SK-N-SH (cell line): ENCODE results near the gene PPP1R12A. TPM values are rescaled to one million over a fixed set of nuclear protein-coding genes. Genes with fewer than 3 reads are reported as not detected.

Source experiments
- CTCF ChIA-PET: fragments of 300-600, 350-600 bp; formaldehyde crosslinking; extraction: SDS; loops from one replicate; lab custom pipeline; 2021; lab: Yijun Ruan, JAX
- POLR2A ChIA-PET: fragments of 350-600 bp; sonication (Branson Sonifier 250); formaldehyde crosslinking; extraction: SDS; loops from one replicate; lab custom pipeline; 2020; ENCODE audit warnings: antibody characterized with exemption, inconsistent platforms; lab: Yijun Ruan, JAX
- DNase-seq: peaks from one replicate; pipeline ENCODE4 v3.0.0; 2012
- H2AFZ ChIP-seq: fragments of 200-600 bp; sonication (generic); 2 replicates; pipeline ENCODE4 v1.8.1; 2016; ENCODE audit warnings: antibody characterized with exemption, mild to moderate bottlenecking, low read depth
- H3F3A ChIP-seq: fragments of 200-600 bp; sonication (generic); replicated peaks from 2 replicates; pipeline ENCODE3; 2016; ENCODE audit warnings: antibody characterized with exemption, mild to moderate bottlenecking; ENCODE audit not compliant: insufficient read depth
- H3K27ac ChIP-seq, 2 experiments: fragments of 200-500 bp in 1 of 2; fragments of 200-600 bp in 1 of 2; sonication (Bioruptor generic) in 1 of 2; sonication (generic), shearing (Covaris generic) in 1 of 2; 2 replicates each; pipeline versions ENCODE4 v1.5.1 to v1.6.1; 2014 to 2016; ENCODE audit warnings: low read depth in 2 of 2, inconsistent platforms in 1 of 2, low read length in 1 of 2, mild to moderate bottlenecking in 1 of 2, mixed read lengths in 1 of 2
- H3K27me3 ChIP-seq: fragments of 200-600 bp; sonication (generic), shearing (Covaris generic); 2 replicates; pipeline ENCODE4 v1.6.1; 2016; ENCODE audit warnings: mixed run types; ENCODE audit not compliant: insufficient read depth
- H3K36me3 ChIP-seq, 2 experiments: fragments of 200-500 bp in 1 of 2; fragments of 200-600 bp in 1 of 2; sonication (Bioruptor generic) in 1 of 2; sonication (generic) in 1 of 2; replicated peaks in 1 of 2; 2 replicates each; pipeline versions ENCODE3 to v1.5.1; 2014 to 2016; ENCODE audit warnings: low read length in 1 of 2, mild to moderate bottlenecking in 1 of 2; ENCODE audit not compliant: insufficient read depth in 2 of 2, control insufficient read depth in 1 of 2
- H3K4me1 ChIP-seq, 2 experiments: fragments of 200-500 bp in 1 of 2; fragments of 200-600 bp in 1 of 2; sonication (Bioruptor generic) in 1 of 2; sonication (generic), shearing (Covaris generic) in 1 of 2; 2 replicates each; pipeline versions ENCODE4 v1.5.1 to v1.6.1; 2014 to 2016; ENCODE audit warnings: low read depth in 1 of 2, low read length in 1 of 2, mixed run types in 1 of 2; ENCODE audit not compliant: insufficient read depth in 2 of 2, control insufficient read depth in 1 of 2
- H3K4me2 ChIP-seq: fragments of 200-600 bp; sonication (generic), shearing (Covaris generic); 2 replicates; pipeline ENCODE4 v1.6.1; 2017; ENCODE audit warnings: mixed run types
- H3K4me3 ChIP-seq, 2 experiments: fragments of 200-500 bp in 1 of 2; fragments of 200-600 bp in 1 of 2; sonication (Bioruptor generic) in 1 of 2; sonication (generic), shearing (Covaris generic) in 1 of 2; 2 replicates each; pipeline versions ENCODE4 v1.5.1 to v1.8.1; 2014 to 2016; ENCODE audit warnings: low read depth in 2 of 2, inconsistent platforms in 1 of 2, low read length in 1 of 2, mild to moderate bottlenecking in 1 of 2, mixed read lengths in 1 of 2, moderate library complexity in 1 of 2
- H3K79me2 ChIP-seq: fragments of 200-600 bp; sonication (generic); 2 replicates; pipeline ENCODE4 v1.8.1; 2017; ENCODE audit warnings: mild to moderate bottlenecking; ENCODE audit not compliant: insufficient read depth
- H3K9ac ChIP-seq: fragments of 200-600 bp; sonication (generic); 2 replicates; pipeline ENCODE4 v1.6.1; 2017; ENCODE audit warnings: mixed run types
- H3K9me2 ChIP-seq: fragments of 200-600 bp; sonication (generic); 2 replicates; pipeline ENCODE4 v1.6.1; 2017; ENCODE audit warnings: mixed run types
- H3K9me3 ChIP-seq: fragments of 200-600 bp; sonication (generic); 2 replicates; pipeline ENCODE4 v1.6.1; 2017; ENCODE audit warnings: mixed run types, mild to moderate bottlenecking, moderate library complexity
- H4K20me1 ChIP-seq: fragments of 200-600 bp; sonication (generic); 2 replicates; pipeline ENCODE4 v1.6.1; 2017; ENCODE audit warnings: mild to moderate bottlenecking, mixed run types; ENCODE audit not compliant: insufficient read depth
- CHD2 ChIP-seq: fragments of 150-350 bp; IDR thresholded peaks from 2 replicates; pipeline ENCODE4 v1.6.1; 2018; ENCODE audit warnings: low read length; ENCODE audit not compliant: partially characterized antibody
- ELF1 ChIP-seq: IDR thresholded peaks from 2 replicates; pipeline ENCODE4 v1.4.0; 2012
- EP300 ChIP-seq, 2 experiments: IDR thresholded peaks; 2 replicates each; pipeline versions ENCODE4 v1.4.0 to v1.6.1; 2012; ENCODE audit warnings: borderline replicate concordance in 1 of 2, low read depth in 1 of 2, low read length in 1 of 2
- EZH2phosphoT487 ChIP-seq: fragments of 200-600 bp; sonication (generic); IDR thresholded peaks from 2 replicates; pipeline ENCODE4 v1.6.1; 2017; ENCODE audit warnings: low read depth, mixed run types, mild to moderate bottlenecking, antibody characterized with exemption, moderate library complexity, borderline replicate concordance
- FOSL2 ChIP-seq: IDR thresholded peaks from 2 replicates; pipeline ENCODE4 v1.4.0; 2012; ENCODE audit warnings: low read depth, mild to moderate bottlenecking, moderate library complexity, borderline replicate concordance
- FOXJ3 ChIP-seq: sonication (generic); formaldehyde crosslinking; IDR thresholded peaks from 2 replicates; pipeline ENCODE4 v1.5.1; 2020; ENCODE audit warnings: mild to moderate bottlenecking, missing genetic modification reagents
- FOXM1 ChIP-seq: IDR thresholded peaks from 2 replicates; pipeline ENCODE4 v1.4.0; 2012; ENCODE audit warnings: low read depth, mild to moderate bottlenecking
- GABPA ChIP-seq: IDR thresholded peaks from 2 replicates; pipeline ENCODE4 v1.4.0; 2012; ENCODE audit warnings: low read depth, mild to moderate bottlenecking
- GATA2 ChIP-seq: sonication (generic); formaldehyde crosslinking; IDR thresholded peaks from 2 replicates; pipeline ENCODE4 v1.5.0; 2020; ENCODE audit warnings: mild to moderate bottlenecking, missing genetic modification reagents
- MEF2A ChIP-seq: IDR thresholded peaks from 2 replicates; pipeline ENCODE4 v1.4.0; 2012; ENCODE audit warnings: low read depth, borderline replicate concordance
- NFIC ChIP-seq: IDR thresholded peaks from 2 replicates; pipeline ENCODE4 v1.4.0; 2012; ENCODE audit warnings: borderline replicate concordance
- NRF1 ChIP-seq: IDR thresholded peaks from 2 replicates; pipeline ENCODE4 v1.6.1; 2012; ENCODE audit warnings: low read depth, mild to moderate bottlenecking, low read length
- PBX3 ChIP-seq: IDR thresholded peaks from 2 replicates; pipeline ENCODE4; 2012
- POLR2AphosphoS5 ChIP-seq: IDR thresholded peaks from 2 replicates; pipeline ENCODE4 v1.6.1; 2012; ENCODE audit warnings: low read depth, low read length
- RFX5 ChIP-seq: IDR thresholded peaks from 2 replicates; pipeline ENCODE4 v1.6.1; 2012; ENCODE audit warnings: mild to moderate bottlenecking, improper control_type of control experiment, low read length
- SIN3A ChIP-seq: IDR thresholded peaks from 2 replicates; pipeline ENCODE4 v1.6.1; 2012; ENCODE audit warnings: low read depth, mild to moderate bottlenecking, low read length, moderate library complexity, borderline replicate concordance
- SMC3 ChIP-seq: IDR thresholded peaks from 2 replicates; pipeline ENCODE4 v1.6.1; 2012; ENCODE audit warnings: low read depth, low read length, improper control_type of control experiment
- TAF1 ChIP-seq: IDR thresholded peaks from 2 replicates; pipeline ENCODE4 v1.6.1; 2012; ENCODE audit warnings: low read depth, mild to moderate bottlenecking, low read length, moderate library complexity, borderline replicate concordance
- TEAD4 ChIP-seq: IDR thresholded peaks from 2 replicates; pipeline ENCODE4 v1.4.0; 2012; ENCODE audit warnings: mild to moderate bottlenecking, borderline replicate concordance; ENCODE audit not compliant: insufficient read depth
- ZBTB33 ChIP-seq: IDR thresholded peaks from 2 replicates; pipeline ENCODE4 v1.4.0; 2012; ENCODE audit warnings: low read depth, borderline replicate concordance
- WGBS: methylation state at CpG from one replicate; pipeline ENCODE4 v1.1.6; 2017; ENCODE audit warnings: low lambda C conversion rate; 5-methylcytosine and 5-hydroxymethylcytosine counted together
- polyA plus RNA-seq, 3 experiments: library from polyadenylated mRNA; depleted of rRNA; stranded (reverse); fragments of >200 nt; gene quantifications; 2 replicates each; pipeline ENCODE4 v1.2.3, GENCODE V29; 2012
- TF ChIP-seq, protein P1 (sequence below): fragments of 200-600 bp; sonication (generic); IDR thresholded peaks from 2 replicates; pipeline ENCODE4 v1.6.1; 2017; ENCODE audit warnings: antibody characterized with exemption, mild to moderate bottlenecking, moderate library complexity
- TF ChIP-seq, protein P2 (sequence below): fragments of 150-350 bp; IDR thresholded peaks from 2 replicates; pipeline ENCODE4 v1.6.1; 2016; ENCODE audit warnings: mild to moderate bottlenecking, low read depth, low read length

The PPP1R12A gene
- polyA plus RNA-seq, 1 of the 3 experiments (the other 2 are of a cell fraction): 26.0 TPM

DNA sequence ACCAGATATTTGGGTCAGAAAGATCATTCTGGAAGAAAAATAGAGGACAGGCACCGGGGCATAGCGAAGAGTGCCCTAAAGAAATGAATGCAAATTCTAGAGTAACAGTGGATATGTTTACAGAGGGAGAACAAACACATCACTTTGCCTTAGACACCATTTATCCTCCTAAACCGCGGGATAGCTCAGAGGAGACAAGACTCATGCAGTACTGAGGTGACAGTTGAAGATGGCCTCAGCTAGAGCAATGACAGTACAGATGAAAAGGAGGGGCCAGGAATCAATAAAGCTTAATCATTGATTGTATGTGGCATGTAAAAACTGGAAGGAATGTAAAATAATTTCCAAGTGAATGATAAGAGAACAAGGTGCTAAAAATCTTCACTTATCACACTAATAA is 10.5 kb upstream of the PPP1R12A start:
- no peaks in the 10 kb centered on the region for H3K9me2 ChIP-seq
- no peak for DNase-seq
- 79% methylated on average over 4 of the region's 4 CpGs for WGBS
- no peak overlapping the region for H2AFZ ChIP-seq
- H3F3A ChIP-seq: peaks cover 3% of the 10 kb centered on the region
- H3K4me1 ChIP-seq: no peaks in the 10 kb centered on the region
- H3K4me3 ChIP-seq: no peak overlapping the region
- H4K20me1 ChIP-seq: no peaks in the 10 kb centered on the region
- no peaks in the 10 kb centered on the region for H3K36me3 ChIP-seq
- ChIA-PET POLR2A (interaction anchor here (0.8 kb wide), 1 partner anchor 10 kb away, joined by 4 read pairs; no protein-coding TSS in a partner anchor), CTCF (no interaction called here)
- no peak overlapping the region for H3K9ac ChIP-seq
- H3K79me2 ChIP-seq: no peaks in the 10 kb centered on the region
- H3K4me2 ChIP-seq: no peak overlapping the region
- no peaks in the 10 kb centered on the region for H3K9me3 ChIP-seq
- no peak overlapping the region for H3K27ac ChIP-seq
- no peaks in the 10 kb centered on the region for H3K27me3 ChIP-seq
- TF ChIP-seq GATA2 (CRISPR knock-in tag) (no peak), FOXM1 (no peak), PBX3 (no peak), FOSL2 (no peak), FOXJ3 (CRISPR knock-in tag) (no peak), SIN3A (no peak), EZH2phosphoT487 (no peak), RFX5 (no peak), ELF1 (no peak), NRF1 (no peak), NFIC (no peak), TEAD4 (no peak), GABPA (no peak), TAF1 (no peak)
- TF ChIP-seq, protein P1, sequence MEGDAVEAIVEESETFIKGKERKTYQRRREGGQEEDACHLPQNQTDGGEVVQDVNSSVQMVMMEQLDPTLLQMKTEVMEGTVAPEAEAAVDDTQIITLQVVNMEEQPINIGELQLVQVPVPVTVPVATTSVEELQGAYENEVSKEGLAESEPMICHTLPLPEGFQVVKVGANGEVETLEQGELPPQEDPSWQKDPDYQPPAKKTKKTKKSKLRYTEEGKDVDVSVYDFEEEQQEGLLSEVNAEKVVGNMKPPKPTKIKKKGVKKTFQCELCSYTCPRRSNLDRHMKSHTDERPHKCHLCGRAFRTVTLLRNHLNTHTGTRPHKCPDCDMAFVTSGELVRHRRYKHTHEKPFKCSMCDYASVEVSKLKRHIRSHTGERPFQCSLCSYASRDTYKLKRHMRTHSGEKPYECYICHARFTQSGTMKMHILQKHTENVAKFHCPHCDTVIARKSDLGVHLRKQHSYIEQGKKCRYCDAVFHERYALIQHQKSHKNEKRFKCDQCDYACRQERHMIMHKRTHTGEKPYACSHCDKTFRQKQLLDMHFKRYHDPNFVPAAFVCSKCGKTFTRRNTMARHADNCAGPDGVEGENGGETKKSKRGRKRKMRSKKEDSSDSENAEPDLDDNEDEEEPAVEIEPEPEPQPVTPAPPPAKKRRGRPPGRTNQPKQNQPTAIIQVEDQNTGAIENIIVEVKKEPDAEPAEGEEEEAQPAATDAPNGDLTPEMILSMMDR: no peak

DNA sequence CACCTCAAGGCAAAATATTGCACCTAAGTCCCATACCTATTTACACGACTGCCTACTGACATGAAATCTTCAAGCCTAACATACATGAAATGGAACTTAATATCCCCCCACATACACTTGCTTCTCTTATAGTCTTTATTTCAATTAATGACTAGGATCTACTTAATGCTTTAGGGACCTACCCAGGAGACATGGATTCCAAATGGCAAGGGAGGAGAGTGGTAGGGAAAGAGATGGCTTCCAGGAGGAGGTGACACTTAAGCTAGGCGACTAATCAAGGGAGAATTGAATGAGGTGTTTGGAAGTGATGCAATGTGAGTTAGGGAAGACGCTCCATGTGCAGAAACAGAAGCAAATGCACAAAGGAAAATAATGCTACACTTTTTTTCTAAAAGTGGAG is 9.7 kb upstream of the PPP1R12A start:
- H3K4me2 ChIP-seq: no peak overlapping the region
- no peak overlapping the region for H3K4me3 ChIP-seq
- no peaks in the 10 kb centered on the region for H3K36me3 ChIP-seq
- CTCF ChIA-PET: interaction anchor here (0.7 to 0.9 kb wide), 2 partner anchors 8 to 468 kb away, joined by 3 read pairs; no protein-coding TSS in a partner anchor
- H3K9ac ChIP-seq: no peak overlapping the region
- no peak for DNase-seq
- H3K27me3 ChIP-seq: no peaks in the 10 kb centered on the region
- no peaks in the 10 kb centered on the region for H3K79me2 ChIP-seq
- no peak overlapping the region for H2AFZ ChIP-seq
- H3K27ac ChIP-seq: no peak overlapping the region
- TF ChIP-seq ZBTB33: no peak
- TF ChIP-seq, protein P2, sequence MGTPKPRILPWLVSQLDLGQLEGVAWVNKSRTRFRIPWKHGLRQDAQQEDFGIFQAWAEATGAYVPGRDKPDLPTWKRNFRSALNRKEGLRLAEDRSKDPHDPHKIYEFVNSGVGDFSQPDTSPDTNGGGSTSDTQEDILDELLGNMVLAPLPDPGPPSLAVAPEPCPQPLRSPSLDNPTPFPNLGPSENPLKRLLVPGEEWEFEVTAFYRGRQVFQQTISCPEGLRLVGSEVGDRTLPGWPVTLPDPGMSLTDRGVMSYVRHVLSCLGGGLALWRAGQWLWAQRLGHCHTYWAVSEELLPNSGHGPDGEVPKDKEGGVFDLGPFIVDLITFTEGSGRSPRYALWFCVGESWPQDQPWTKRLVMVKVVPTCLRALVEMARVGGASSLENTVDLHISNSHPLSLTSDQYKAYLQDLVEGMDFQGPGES: no peak
- no peak for TF ChIP-seq MEF2A
- TF ChIP-seq TEAD4: no peak
- no peak for TF ChIP-seq SMC3
- TF ChIP-seq EP300 (IDR thresholded peaks at IDR 0.05; ENCODE audit: borderline replicate concordance in 1 of 2, low read depth in 1 of 2, low read length in 1 of 2): no peak
- no peak for TF ChIP-seq POLR2AphosphoS5
- TF ChIP-seq CHD2: no peak
- TF ChIP-seq RFX5: no peak
- no peak for TF ChIP-seq TAF1
- no peak for TF ChIP-seq PBX3
- TF ChIP-seq, all 33 proteins: peak for 0
- POLR2A ChIA-PET: no interaction called here
- no peaks in the 10 kb centered on the region for H3K9me2 ChIP-seq
- no peaks in the 10 kb centered on the region for H4K20me1 ChIP-seq
- no peaks in the 10 kb centered on the region for H3K9me3 ChIP-seq
- peaks cover 3% of the 10 kb centered on the region for H3F3A ChIP-seq
- H3K4me1 ChIP-seq: no peaks in the 10 kb centered on the region
- WGBS: 86% methylated on average over 3 of the region's 3 CpGs
